ENCODE results near the gene CASP5.
"Not testable (repeated sequence)": the region's sequence is repeated elsewhere in the genome, so short reads cannot be mapped to it uniquely, and the experiment has no call there.

DNA sequence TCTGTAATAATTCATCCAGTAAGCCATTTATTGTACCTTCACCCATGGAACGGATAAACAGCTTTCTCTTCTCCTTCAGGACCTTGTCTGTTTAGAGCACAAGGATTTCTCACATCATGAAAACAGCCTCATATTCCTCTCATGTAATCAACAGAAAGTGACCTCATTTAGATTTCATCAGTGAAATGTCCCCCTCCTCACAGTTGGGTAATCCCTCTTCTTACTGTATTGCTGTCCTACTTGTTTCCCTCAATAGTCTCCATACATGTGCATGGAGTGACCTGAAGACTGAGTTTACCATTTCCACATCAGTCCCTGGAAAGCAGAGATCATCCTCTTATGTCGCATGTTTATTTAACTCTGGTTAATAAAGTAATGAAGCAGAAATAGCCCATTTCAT, 11.4 kb upstream of the CASP5 start:
- not testable (repeated sequence) for TF ChIP-seq POLR2A, POLR2AphosphoS5 (IDR thresholded peaks at IDR 0.05; ENCODE audit: low read depth, low read length)

Measured in GM12892 (cell line).